Measurements from ENCODE around the gene RIOK1.

Gene RIOK1

GRCh38 chr6:7461416-7461815 is 71.8 kb downstream of the RIOK1 start:
- H3K9me3 ChIP-seq (ENCODE audit: insufficient read depth, low read length) = no peaks in the 10 kb centered on the region
- no peak overlapping the region for H3K27ac ChIP-seq (ENCODE audit: low read length)
- no peak overlapping the region for H3K4me3 ChIP-seq (ENCODE audit: low read length)
- H2AFZ ChIP-seq (ENCODE audit: low read depth, low read length) = no peak overlapping the region
- TF ChIP-seq EZH2phosphoT487 (IDR thresholded peaks at IDR 0.05; ENCODE audit: low read depth) = no peak
- TF ChIP-seq, protein P1, sequence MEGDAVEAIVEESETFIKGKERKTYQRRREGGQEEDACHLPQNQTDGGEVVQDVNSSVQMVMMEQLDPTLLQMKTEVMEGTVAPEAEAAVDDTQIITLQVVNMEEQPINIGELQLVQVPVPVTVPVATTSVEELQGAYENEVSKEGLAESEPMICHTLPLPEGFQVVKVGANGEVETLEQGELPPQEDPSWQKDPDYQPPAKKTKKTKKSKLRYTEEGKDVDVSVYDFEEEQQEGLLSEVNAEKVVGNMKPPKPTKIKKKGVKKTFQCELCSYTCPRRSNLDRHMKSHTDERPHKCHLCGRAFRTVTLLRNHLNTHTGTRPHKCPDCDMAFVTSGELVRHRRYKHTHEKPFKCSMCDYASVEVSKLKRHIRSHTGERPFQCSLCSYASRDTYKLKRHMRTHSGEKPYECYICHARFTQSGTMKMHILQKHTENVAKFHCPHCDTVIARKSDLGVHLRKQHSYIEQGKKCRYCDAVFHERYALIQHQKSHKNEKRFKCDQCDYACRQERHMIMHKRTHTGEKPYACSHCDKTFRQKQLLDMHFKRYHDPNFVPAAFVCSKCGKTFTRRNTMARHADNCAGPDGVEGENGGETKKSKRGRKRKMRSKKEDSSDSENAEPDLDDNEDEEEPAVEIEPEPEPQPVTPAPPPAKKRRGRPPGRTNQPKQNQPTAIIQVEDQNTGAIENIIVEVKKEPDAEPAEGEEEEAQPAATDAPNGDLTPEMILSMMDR (IDR thresholded peaks at IDR 0.05; ENCODE audit: low read depth, low read length) = no peak
- no peaks in the 10 kb centered on the region for H3K4me1 ChIP-seq (ENCODE audit: low read length)
- H3K27me3 ChIP-seq (ENCODE audit: low read depth, low read length) = no peaks in the 10 kb centered on the region
- no peak overlapping the region for H3K4me2 ChIP-seq (ENCODE audit: low read length)
- H3K79me2 ChIP-seq (ENCODE audit: low read length) = no peaks in the 10 kb centered on the region
- no peaks in the 10 kb centered on the region for H3K36me3 ChIP-seq (replicated peaks; ENCODE audit: low read depth, low read length)
- no peaks in the 10 kb centered on the region for H4K20me1 ChIP-seq (ENCODE audit: insufficient read depth, low read length)
- no peak overlapping the region for H3K9ac ChIP-seq (ENCODE audit: low read length)

DNA sequence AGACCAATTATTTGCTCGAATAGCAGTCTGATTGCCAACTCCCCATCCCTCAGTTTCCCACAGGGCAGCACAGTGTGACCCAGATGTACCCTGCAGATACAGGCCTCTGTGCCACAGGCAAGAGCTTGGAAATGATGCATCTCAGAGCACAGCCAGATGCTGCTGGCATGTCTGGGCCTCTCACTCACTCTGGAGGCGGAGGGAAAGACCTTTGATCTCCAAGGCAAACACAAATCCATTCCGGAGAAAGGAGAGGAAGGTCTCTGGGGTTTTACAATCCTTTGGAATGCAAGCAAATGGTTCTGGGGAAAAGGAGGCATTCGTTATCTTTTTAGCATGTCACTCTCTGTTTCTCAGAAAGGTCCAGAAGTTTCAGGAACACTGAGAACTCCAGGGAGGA is 74.2 kb downstream of the RIOK1 start:
- H3K4me1 ChIP-seq (ENCODE audit: low read length) = no peaks in the 10 kb centered on the region
- H3K4me3 ChIP-seq (ENCODE audit: low read length) = no peak overlapping the region
- no peak overlapping the region for H2AFZ ChIP-seq (ENCODE audit: low read depth, low read length)
- H3K27ac ChIP-seq (ENCODE audit: low read length) = no peak overlapping the region
- H3K9ac ChIP-seq (ENCODE audit: low read length) = no peak overlapping the region
- no peaks in the 10 kb centered on the region for H3K36me3 ChIP-seq (replicated peaks; ENCODE audit: low read depth, low read length)
- H3K27me3 ChIP-seq (ENCODE audit: low read depth, low read length) = no peaks in the 10 kb centered on the region
- no peaks in the 10 kb centered on the region for H3K79me2 ChIP-seq (ENCODE audit: low read length)
- TF ChIP-seq EZH2phosphoT487 (IDR thresholded peaks at IDR 0.05; ENCODE audit: low read depth) = no peak
- TF ChIP-seq, protein P1 (IDR thresholded peaks at IDR 0.05; ENCODE audit: low read depth, low read length) = no peak
- no peak overlapping the region for H3K4me2 ChIP-seq (ENCODE audit: low read length)
- H3K9me3 ChIP-seq (ENCODE audit: insufficient read depth, low read length) = no peaks in the 10 kb centered on the region
- H4K20me1 ChIP-seq (ENCODE audit: insufficient read depth, low read length) = no peaks in the 10 kb centered on the region

DNA sequence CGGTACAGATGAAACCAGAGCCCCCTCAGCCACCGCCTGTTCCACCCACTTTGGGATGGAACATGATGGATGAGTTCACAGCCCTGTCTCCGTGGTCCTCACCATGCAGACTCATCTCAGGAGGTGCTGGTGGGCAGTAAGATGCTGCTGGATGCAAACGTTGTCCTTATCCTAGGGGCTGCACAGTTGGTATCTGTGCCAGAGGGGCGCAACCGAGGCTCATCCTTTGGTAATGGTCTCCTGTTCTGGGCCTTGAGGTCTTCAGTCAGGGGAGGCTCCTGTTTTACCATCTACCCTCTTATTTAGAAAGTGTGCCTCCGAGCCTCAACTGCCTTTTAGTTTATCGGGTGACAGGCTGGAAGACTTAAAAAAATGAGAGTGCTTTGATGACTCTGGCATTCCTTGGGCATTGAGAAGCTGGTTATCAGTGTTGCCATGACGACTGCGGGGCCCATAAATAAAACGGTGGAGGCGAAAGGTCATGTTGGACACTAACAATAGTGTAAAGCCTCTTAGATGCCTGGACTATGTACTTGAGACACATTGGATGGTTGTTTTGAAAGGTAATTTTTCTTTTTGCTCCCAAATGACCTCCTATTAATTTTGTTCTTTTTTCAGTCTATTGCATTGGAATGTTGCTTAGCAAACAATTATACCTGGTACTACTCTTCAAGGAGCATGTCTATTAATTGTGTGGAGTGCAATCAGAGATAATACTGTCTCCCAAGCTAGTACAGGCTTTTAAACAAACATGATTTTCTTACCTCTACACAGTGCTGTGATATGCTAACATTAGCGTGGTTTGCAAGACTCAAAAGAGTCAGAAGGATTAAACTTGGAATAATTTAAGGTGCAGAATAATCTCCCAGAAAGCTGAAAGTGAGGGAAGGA is 77.6 kb downstream of the RIOK1 start:
- H3K4me2 ChIP-seq (ENCODE audit: low read length) = no peak overlapping the region
- TF ChIP-seq EZH2phosphoT487 (IDR thresholded peaks at IDR 0.05; ENCODE audit: low read depth) = no peak
- TF ChIP-seq, protein P1 (IDR thresholded peaks at IDR 0.05; ENCODE audit: low read depth, low read length) = no peak
- no peaks in the 10 kb centered on the region for H3K9me3 ChIP-seq (ENCODE audit: insufficient read depth, low read length)
- no peaks in the 10 kb centered on the region for H4K20me1 ChIP-seq (ENCODE audit: insufficient read depth, low read length)
- H3K27ac ChIP-seq (ENCODE audit: low read length) = no peak overlapping the region
- H3K4me3 ChIP-seq (ENCODE audit: low read length) = no peak overlapping the region
- H2AFZ ChIP-seq (ENCODE audit: low read depth, low read length) = no peak overlapping the region
- no peak overlapping the region for H3K9ac ChIP-seq (ENCODE audit: low read length)
- H3K4me1 ChIP-seq (ENCODE audit: low read length) = no peaks in the 10 kb centered on the region
- no peaks in the 10 kb centered on the region for H3K79me2 ChIP-seq (ENCODE audit: low read length)
- H3K36me3 ChIP-seq (replicated peaks; ENCODE audit: low read depth, low read length) = no peaks in the 10 kb centered on the region
- H3K27me3 ChIP-seq (ENCODE audit: low read depth, low read length) = no peaks in the 10 kb centered on the region

Measured in OCI-LY3 (cell line).